Stomach (tissue), 9 donors: ENCODE data around the gene SFXN1. TPM values are rescaled to one million over a fixed set of nuclear protein-coding genes. Genes with fewer than 3 reads are reported as not detected.
"Not testable (repeated sequence)": the region's sequence is repeated elsewhere in the genome, so short reads cannot be mapped to it uniquely, and the experiment has no call there.

Experiments
- DNase-seq, 2 donors: peaks; one replicate each; pipeline versions ENCODE4 v3.0.0 to v3.0.0-alpha.2; 2013 to 2019
- H3K27ac ChIP-seq, 5 donors: fragments of 200-600 bp in 4 of 5; sonication (generic) in 4 of 5; one replicate each; pipeline ENCODE4 v1.5.1; 2013 to 2019; ENCODE audit warnings: mild to moderate bottlenecking in 1 of 5, moderate library complexity in 1 of 5
- H3K27me3 ChIP-seq, 3 donors: fragments of 200-600 bp; sonication (generic); one replicate each; pipeline ENCODE4 v1.5.1; 2017 to 2019; ENCODE audit warnings: mixed run types in 1 of 3
- H3K36me3 ChIP-seq, 4 donors: fragments of 200-600 bp; sonication (generic); 1 replicate in 3 of 4; 2 replicates in 1 of 4; pipeline ENCODE4 v1.5.1; 2016 to 2019
- H3K4me1 ChIP-seq, 4 donors: fragments of 200-600 bp; sonication (generic); one replicate each; pipeline ENCODE4 v1.5.1; 2016 to 2019
- H3K4me3 ChIP-seq, 4 donors: fragments of 200-600 bp; sonication (generic) in 3 of 4; one replicate each; pipeline ENCODE4 v1.5.1; 2016 to 2019; ENCODE audit warnings: mild to moderate bottlenecking in 1 of 4
- H3K9me3 ChIP-seq, 4 donors: fragments of 200-600 bp; sonication (generic); one replicate each; pipeline ENCODE4 v1.5.1; 2016 to 2019
- CTCF ChIP-seq, 7 experiments: fragments of 450-650 bp in 4 of 7; fragments of 200-600 bp in 3 of 7; sonication (generic) in 3 of 7; IDR thresholded peaks; one replicate each; pipeline ENCODE4 v1.5.1; 2016 to 2019; ENCODE audit warnings: antibody characterized with exemption in 7 of 7, control low read depth in 2 of 7, mild to moderate bottlenecking in 1 of 7
- EP300 ChIP-seq: sonication (generic); formaldehyde crosslinking; IDR thresholded peaks from one replicate; pipeline ENCODE4 v1.6.1; 2017; ENCODE audit warnings: antibody characterized with exemption
- POLR2A ChIP-seq, 4 donors: fragments of 450-650 bp; IDR thresholded peaks; one replicate each; pipeline ENCODE4 v1.6.1; 2016; ENCODE audit warnings: antibody characterized with exemption in 4 of 4, control low read depth in 2 of 4, mild to moderate bottlenecking in 1 of 4, moderate library complexity in 1 of 4
- POLR2AphosphoS5 ChIP-seq, 3 donors: sonication (generic); formaldehyde crosslinking; IDR thresholded peaks; one replicate each; pipeline ENCODE4 v1.6.1; 2016; ENCODE audit warnings: antibody characterized with exemption in 3 of 3
- WGBS, 5 donors: extraction: QIAGEN DNeasy Blood & Tissue Kit in 3 of 5; methylation state at CpG; one replicate each; pipeline versions ENCODE4 v1.1.5 to v1.1.7; 2013 to 2018; 5-methylcytosine and 5-hydroxymethylcytosine counted together
- intact Hi-C: fragments of 100-400 bp; cut with DNase I; formaldehyde crosslinking; loops from one replicate; pipeline ENCODE4 v1.15.1; 2023; ENCODE audit warnings: low total_unique reads
- polyA plus RNA-seq, 3 donors: library from polyadenylated mRNA; stranded (reverse); fragments of 200-250 nt; gene quantifications; one replicate each; pipeline ENCODE4 v1.2.3, GENCODE V29; 2013
- total RNA-seq, 5 donors: library from RNA; depleted of rRNA; stranded (reverse); fragments of >200 nt; gene quantifications; one replicate each; pipeline versions ENCODE4 v1.1.0 to v1.2.3, GENCODE V29; 2014 to 2016
- donor health status: healthy with polysubstance abuse.
- donor health status: Bipolar disorder and iron deficiency.
- donor health status: healthy.

Gene SFXN1
- total and polyA plus RNA-seq, 8 donors, result 8.3 to 33.6 (median 14.0) TPM

GRCh38 chr5:175443514-175444059, 34.8 kb upstream of the SFXN1 start:
- no peaks in the 10 kb centered on the region for H3K36me3 ChIP-seq
- DNase-seq, result no peak
- H3K27me3 ChIP-seq, result peaks cover 0 to 73% (median 44%) of the 10 kb centered on the region in 3 donors
- peaks cover 14 to 22% (median 18%) of the 10 kb centered on the region in 4 donors for H3K4me1 ChIP-seq
- TF ChIP-seq POLR2A (IDR thresholded peaks at IDR 0.05) (no peak), CTCF (IDR thresholded peaks at IDR 0.05) (no peak), POLR2AphosphoS5 (IDR thresholded peaks at IDR 0.05) (no peak), EP300 (no peak)
- H3K9me3 ChIP-seq, result no peaks in the 10 kb centered on the region
- intact Hi-C loops, result loop anchor here (5.0 kb wide), 1 partner anchor 486 kb away; no protein-coding TSS in a partner anchor
- H3K27ac ChIP-seq, result peak overlapping the region in 1 of 5 donors; percentile 3
- WGBS, 5 donors, result 7 to 13% (median 9%) methylated on average over 7 to 29 of the region's 29 CpGs
- peak overlapping the region; percentile 38 to 52 (median 46) for H3K4me3 ChIP-seq

GRCh38 chr5:175444060-175444904, 34.1 kb upstream of the SFXN1 start, which contains the start of gene DRD1:
Gene DRD1, minus strand, starts transcription at chr5:175444182. Its CDS starts 1,083 bp downstream, at chr5:175443099.
- Histone ChIP-seq H3K36me3 (no peaks in the 10 kb centered on the region), H3K4me1 (peaks cover 14 to 22% (median 18%) of the 10 kb centered on the region in 4 donors), H3K27ac (peak within 1 kb of the TSS in 1 of 5 donors; percentile 3), H3K27me3 (peaks cover 0 to 73% (median 44%) of the 10 kb centered on the region in 3 donors), H3K9me3 (no peaks in the 10 kb centered on the region), H3K4me3 (peak within 1 kb of the TSS; percentile 38 to 52 (median 46))
- peak; percentile 57 to 74 for DNase-seq
- WGBS, 5 donors, result 1 to 2% (median 1%) methylated on average over 24 to 91 of the region's 91 CpGs
- TF ChIP-seq EP300, result no peak
- peak in 4 of 7 experiments; percentile 32 to 81 (median 68) for TF ChIP-seq CTCF (IDR thresholded peaks at IDR 0.05)
- TF ChIP-seq POLR2AphosphoS5 (IDR thresholded peaks at IDR 0.05), result no peak
- TF ChIP-seq POLR2A (IDR thresholded peaks at IDR 0.05), result no peak
- intact Hi-C loops, result loop anchor here (5.0 kb wide), 1 partner anchor 487 kb away; no protein-coding TSS in a partner anchor

- no peaks in the 10 kb centered on the region for H3K9me3 ChIP-seq
- peaks cover 0 to 75% (median 44%) of the 10 kb centered on the region in 3 donors for H3K27me3 ChIP-seq
- intact Hi-C loops, result loop anchor here (5.0 kb wide), 1 partner anchor 488 kb away; no protein-coding TSS in a partner anchor
- peaks cover 14 to 22% (median 18%) of the 10 kb centered on the region in 4 donors for H3K4me1 ChIP-seq
- peak overlapping the region; percentile 38 to 52 (median 46) for H3K4me3 ChIP-seq
- 17 to 23% (median 20%) methylated on average over 35 to 37 of the region's 37 CpGs for WGBS, 5 donors
- H3K36me3 ChIP-seq, result no peaks in the 10 kb centered on the region
- no peak for DNase-seq
- peak in 2 of 7 experiments; percentile 7 to 42 for TF ChIP-seq CTCF (IDR thresholded peaks at IDR 0.05)
- TF ChIP-seq POLR2A (IDR thresholded peaks at IDR 0.05), result no peak
- no peak for TF ChIP-seq EP300
- H3K27ac ChIP-seq, result no peak overlapping the region
Measured at GRCh38 chr5:175444905-175445456, 33.4 kb upstream of the SFXN1 start.

- H3K4me3 ChIP-seq, intact Hi-C loops, H3K27ac ChIP-seq, DNase-seq, H3K9me3 ChIP-seq, H3K36me3 ChIP-seq: not testable (repeated sequence)
- 83 to 92% (median 90%) methylated on average over 14 of the region's 14 CpGs for WGBS, 5 donors
- H3K27me3 ChIP-seq, result peaks cover 0 to 78% (median 41%) of the 10 kb centered on the region in 3 donors
- peaks cover 14 to 22% (median 18%) of the 10 kb centered on the region in 4 donors for H3K4me1 ChIP-seq
Measured at GRCh38 chr5:175446378-175446777, 32.0 kb upstream of the SFXN1 start.
